ENCODE data around the gene DMTF1. TPM values are rescaled to one million over a fixed set of nuclear protein-coding genes. Genes with fewer than 3 reads are reported as not detected.
A peak's percentile ranks its signal among the peaks of the same experiment; 100 is the strongest.
"Not testable (repeated sequence)": the region's sequence is repeated elsewhere in the genome, so short reads cannot be mapped to it uniquely, and the experiment has no call there.

The DMTF1 gene
- total RNA-seq, 1 donor from 2014 or later, result 69.1 TPM

- no peak for DNase-seq (ENCODE audit: low read depth)
Measured at GRCh38 chr7:87193912-87194311, 41.7 kb downstream of the DMTF1 start.

- DNase-seq (ENCODE audit: low read depth), result no peak
Measured at GRCh38 chr7:87199241-87199640, 47.0 kb downstream of the DMTF1 start.

GRCh38 chr7:87199700-87200450 is 47.6 kb downstream of the DMTF1 start:
- DNase-seq (ENCODE audit: low read depth), result no peak

GRCh38 chr7:87202208-87202607 is 50.0 kb downstream of the DMTF1 start:
- DNase-seq (ENCODE audit: low read depth), result no peak

GRCh38 chr7:87202705-87203104 is 50.5 kb downstream of the DMTF1 start:
- no peak for DNase-seq (ENCODE audit: low read depth)

GRCh38 chr7:87203929-87204328 is 51.7 kb downstream of the DMTF1 start:
- DNase-seq (ENCODE audit: low read depth), result not testable (repeated sequence)

GRCh38 chr7:87204933-87205332 is 52.7 kb downstream of the DMTF1 start:
- DNase-seq (ENCODE audit: low read depth), result peak; percentile 17

GRCh38 chr7:87205701-87206100 is 53.4 kb downstream of the DMTF1 start:
- not testable (repeated sequence) for DNase-seq (ENCODE audit: low read depth)

- no peak for DNase-seq (ENCODE audit: low read depth)
Measured at GRCh38 chr7:87206361-87206760, 54.1 kb downstream of the DMTF1 start.

GRCh38 chr7:87209295-87209924 is 57.2 kb downstream of the DMTF1 start:
- no peak for DNase-seq (ENCODE audit: low read depth)

GRCh38 chr7:87210506-87210905 is 58.3 kb downstream of the DMTF1 start:
- peak; percentile 55 for DNase-seq (ENCODE audit: low read depth)

- DNase-seq (ENCODE audit: low read depth), result no peak
Measured at GRCh38 chr7:87212498-87212897, 60.2 kb downstream of the DMTF1 start.

GRCh38 chr7:87213252-87213651 is 61.0 kb downstream of the DMTF1 start:
- no peak for DNase-seq (ENCODE audit: low read depth)

- no peak for DNase-seq (ENCODE audit: low read depth)
Measured at GRCh38 chr7:87213811-87214210, 61.6 kb downstream of the DMTF1 start.

- DNase-seq (ENCODE audit: low read depth), result no peak
Measured at GRCh38 chr7:87215046-87215445, 62.8 kb downstream of the DMTF1 start.

GRCh38 chr7:87216701-87217508 is 64.7 kb downstream of the DMTF1 start:
- no peak for DNase-seq (ENCODE audit: low read depth)

- no peak for DNase-seq (ENCODE audit: low read depth)
Measured at GRCh38 chr7:87217983-87218653, 65.9 kb downstream of the DMTF1 start.

GRCh38 chr7:87218796-87219544 is 66.7 kb downstream of the DMTF1 start:
- peak; percentile 48 for DNase-seq (ENCODE audit: low read depth)

- DNase-seq (ENCODE audit: low read depth), result peak; percentile 69
Measured at GRCh38 chr7:87219545-87220025, 67.3 kb downstream of the DMTF1 start, which contains the start of gene TMEM243. Gene TMEM243 (minus strand): TSS chr7:87219732. CDS start chr7:87219503, 229 bp downstream.

- DNase-seq (ENCODE audit: low read depth), result peak; percentile 79
Measured at GRCh38 chr7:87220026-87220733, 67.9 kb downstream of the DMTF1 start.
